GM18951 (cell line): ENCODE results near the gene FBXO45.
"Not testable (repeated sequence)": the region's sequence is repeated elsewhere in the genome, so short reads cannot be mapped to it uniquely, and the experiment has no call there.

ENCODE experiments used
- POLR2A ChIP-seq: IDR thresholded peaks from 4 replicates; pipeline ENCODE4 v1.6.1; 2011; ENCODE audit warnings: mild to moderate bottlenecking; ENCODE audit not compliant: insufficient read length, insufficient read depth; ENCODE audit errors: extremely low read depth
- in situ Hi-C: fragments of 300-500 bp; cut with MboI; formaldehyde crosslinking; loops from one replicate; pipeline ENCODE4 v1.12.0; 2022; ENCODE audit warnings: low sequenced_read_pairs, mixed read lengths, inconsistent platforms; ENCODE audit not compliant: unreplicated experiment

Gene FBXO45

GRCh38 chr3:196572389-196572788, 3.9 kb downstream of the FBXO45 start:
- no peak for TF ChIP-seq POLR2A
- in situ Hi-C loops: no loop called here

- in situ Hi-C loops: no loop called here
- TF ChIP-seq POLR2A: no peak
Observed at GRCh38 chr3:196585044-196585757, 16.7 kb downstream of the FBXO45 start.

DNA sequence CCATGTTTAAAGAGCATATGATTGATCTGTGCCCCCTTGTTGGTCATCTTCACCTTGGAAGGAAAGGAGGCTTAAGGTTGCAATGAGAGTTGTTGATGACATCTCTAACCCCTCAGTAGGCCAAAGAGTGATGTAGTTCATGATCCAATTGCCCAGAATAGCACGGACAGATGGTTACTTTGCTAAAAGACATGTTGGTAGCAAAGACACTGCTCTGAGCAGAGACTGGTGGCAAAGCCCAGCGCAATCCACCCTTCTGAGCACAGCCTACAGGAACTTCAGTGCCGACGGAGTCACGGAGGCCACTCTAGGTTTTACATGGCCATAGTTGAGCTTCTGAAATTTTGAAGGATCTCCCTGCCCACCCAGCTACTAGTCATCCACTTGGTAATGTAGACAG, 21.8 kb downstream of the FBXO45 start:
- no peak for TF ChIP-seq POLR2A
- in situ Hi-C loops: no loop called here

- TF ChIP-seq POLR2A: no peak
- in situ Hi-C loops: no loop called here
Observed at GRCh38 chr3:196596355-196596754, 27.9 kb downstream of the FBXO45 start.

DNA sequence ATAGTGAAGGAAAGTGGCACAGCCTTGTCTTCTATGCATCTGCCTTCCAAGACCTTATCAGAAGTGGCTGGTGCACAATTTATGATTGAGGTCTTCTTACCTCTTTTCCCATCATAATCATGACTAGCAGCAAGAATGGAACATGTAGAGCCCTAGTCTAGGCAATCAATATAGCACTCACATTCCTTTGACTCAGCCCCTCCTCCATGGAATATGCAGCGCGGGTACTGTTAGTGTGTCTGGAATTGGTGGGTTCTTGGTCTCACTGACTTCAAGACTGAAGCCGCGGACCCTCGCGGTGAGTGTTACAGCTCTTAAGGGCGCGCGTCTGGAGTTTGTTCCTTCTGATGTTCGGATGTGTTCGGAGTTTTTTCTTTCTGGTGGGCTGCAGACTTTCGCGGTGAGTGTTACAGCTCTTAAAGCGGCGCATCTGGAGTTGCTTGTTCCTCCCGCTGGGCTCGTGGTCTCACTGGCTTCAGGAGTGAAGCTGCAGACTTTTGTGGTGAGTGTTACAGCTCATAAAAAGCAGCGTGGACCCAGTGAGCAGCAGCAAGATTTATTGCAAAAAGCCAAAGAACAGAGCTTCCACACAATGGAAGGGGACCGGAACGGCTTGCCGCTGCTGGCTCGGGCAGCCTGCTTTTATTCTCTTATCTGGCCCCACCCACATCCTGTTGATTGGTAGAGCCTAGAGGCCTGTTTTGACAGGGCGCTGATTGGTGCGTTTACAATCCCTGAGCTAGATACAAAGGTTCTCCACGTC, 29.7 kb downstream of the FBXO45 start:
- in situ Hi-C loops: not testable (repeated sequence)

DNA sequence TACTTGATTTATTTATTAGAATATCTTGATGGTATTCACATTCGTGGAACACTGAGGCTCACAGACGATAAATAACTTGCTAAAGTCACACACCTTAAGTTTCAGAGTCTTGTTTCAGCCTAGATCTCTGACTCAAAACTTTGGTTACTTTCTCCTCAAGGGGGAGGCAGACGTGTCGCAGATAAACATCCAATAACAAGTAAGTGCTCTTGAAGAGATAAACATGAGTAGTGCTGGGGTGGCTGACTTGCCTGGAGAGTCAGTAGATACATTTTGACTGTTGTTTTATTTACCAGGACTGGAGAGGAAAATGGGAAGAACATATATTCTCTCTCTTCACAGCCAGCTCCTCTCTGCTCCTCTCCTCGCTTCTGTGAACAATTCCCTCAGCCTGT, 31.3 kb downstream of the FBXO45 start:
- in situ Hi-C loops: loop anchor here (25.0 kb wide), 1 partner anchor 363 kb away; the partner anchor contains the start of gene PIGZ
- no peak for TF ChIP-seq POLR2A

GRCh38 chr3:196600359-196600758, 31.9 kb downstream of the FBXO45 start:
- in situ Hi-C loops: loop anchor here (25.0 kb wide), 1 partner anchor 362 kb away; the partner anchor contains the start of gene PIGZ
- TF ChIP-seq POLR2A: no peak

DNA sequence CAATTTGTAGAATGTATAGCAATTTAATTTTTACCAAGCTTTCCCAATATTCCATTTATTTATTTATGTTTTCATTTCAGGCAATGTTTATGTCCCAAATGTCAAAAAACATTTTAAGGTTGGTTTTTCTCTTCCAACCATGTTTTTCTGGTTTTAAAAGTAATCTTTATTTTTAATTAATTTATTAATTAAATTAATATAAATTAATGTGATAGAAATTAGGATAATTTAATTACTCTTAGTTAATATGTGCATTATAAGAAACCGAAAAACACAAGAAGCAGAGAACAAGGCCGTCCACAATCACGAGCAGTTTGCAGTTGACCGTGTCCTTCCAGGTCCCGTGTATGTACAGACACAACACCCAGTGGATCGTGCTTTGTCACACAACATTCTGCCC, 34.2 kb downstream of the FBXO45 start:
- no peak for TF ChIP-seq POLR2A
- in situ Hi-C loops: loop anchor here (25.0 kb wide), 1 partner anchor 360 kb away; the partner anchor contains the start of gene PIGZ

DNA sequence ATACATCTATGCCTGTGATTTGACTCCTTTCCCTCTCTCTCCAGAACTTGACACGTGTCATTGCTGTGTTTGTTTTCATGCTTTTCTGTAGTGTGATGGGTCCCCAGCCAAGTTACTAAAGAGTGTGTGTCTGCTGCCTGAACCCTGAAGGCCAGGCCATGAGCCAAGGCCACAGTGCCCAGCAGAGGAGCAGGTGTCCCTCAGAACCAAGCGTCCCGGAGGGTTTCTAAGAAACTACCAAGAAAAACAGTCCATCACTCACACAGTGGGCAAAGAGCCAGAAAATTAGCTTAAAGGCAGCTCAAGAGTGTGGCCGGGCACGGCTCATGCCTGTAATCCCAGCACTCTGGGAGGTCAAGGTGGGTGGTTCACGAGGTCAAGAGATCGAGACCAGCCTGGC, 35.2 kb downstream of the FBXO45 start:
- in situ Hi-C loops: loop anchor here (25.0 kb wide), 1 partner anchor 359 kb away; the partner anchor contains the start of gene PIGZ
- TF ChIP-seq POLR2A: no peak

GRCh38 chr3:196604548-196604947, 36.1 kb downstream of the FBXO45 start:
- no peak for TF ChIP-seq POLR2A
- in situ Hi-C loops: loop anchor here (25.0 kb wide), 1 partner anchor 358 kb away; the partner anchor contains the start of gene PIGZ

DNA sequence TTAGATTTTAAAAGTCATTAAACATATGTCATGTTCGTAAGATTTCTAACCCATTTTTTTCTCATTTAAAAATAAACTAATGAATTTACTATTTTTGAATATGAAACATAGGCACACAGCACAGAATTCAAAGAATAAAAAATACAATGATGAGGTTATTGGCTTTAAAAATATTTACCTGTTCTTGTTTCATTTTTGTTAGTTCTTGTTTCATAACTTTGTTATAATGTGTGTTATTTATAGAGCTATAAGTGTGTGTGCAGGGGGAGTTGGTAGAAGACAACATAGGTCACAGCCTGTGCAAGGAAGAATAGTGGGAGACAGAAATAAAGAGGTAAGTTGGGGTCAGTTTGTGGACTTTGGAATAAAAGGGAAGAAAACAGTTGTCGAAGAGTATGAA, 40.2 kb downstream of the FBXO45 start:
- TF ChIP-seq POLR2A: no peak
- in situ Hi-C loops: loop anchor here (25.0 kb wide), 1 partner anchor 354 kb away; the partner anchor contains the start of gene PIGZ

DNA sequence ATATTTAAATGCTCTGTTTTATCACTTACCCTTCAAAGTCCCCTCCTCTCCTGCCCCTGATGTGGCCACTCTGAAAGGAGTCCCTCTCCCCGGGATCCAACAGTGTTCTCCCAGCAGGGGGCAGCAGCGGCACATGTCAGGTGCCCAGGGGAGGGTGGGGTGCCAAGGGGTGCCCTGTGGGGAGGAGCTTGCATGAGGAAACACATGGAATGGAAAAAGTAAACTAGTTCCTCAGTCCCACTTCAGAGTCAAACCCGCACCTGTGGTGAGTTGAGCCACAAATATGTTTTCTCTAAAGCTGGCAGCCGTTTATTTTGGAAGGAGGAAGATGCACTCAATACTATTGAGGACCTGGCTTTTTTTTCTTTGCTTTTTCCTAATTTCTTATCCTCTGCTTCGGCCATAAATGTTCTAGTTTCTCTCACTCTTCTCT, 40.9 kb downstream of the FBXO45 start:
- no peak for TF ChIP-seq POLR2A
- in situ Hi-C loops: loop anchor here (25.0 kb wide), 1 partner anchor 353 kb away; the partner anchor contains the start of gene PIGZ

- in situ Hi-C loops: loop anchor here (5.0 to 25.0 kb wide), 2 partner anchors 72 to 352 kb away; partner anchors contain the start of gene PIGZ
- no peak for TF ChIP-seq POLR2A
Observed at GRCh38 chr3:196609805-196610515, 41.5 kb downstream of the FBXO45 start.
